ENCODE results near the gene NME1. TPM values are rescaled to one million over a fixed set of nuclear protein-coding genes. Genes with fewer than 3 reads are reported as not detected.
A peak's percentile ranks its signal among the peaks of the same experiment; 100 is the strongest.

The NME1 gene
- total RNA-seq, 2 experiments from 2014 or later: 158 to 221 TPM

GRCh38 chr17:51155416-51155815 lies 2.1 kb downstream of the NME1 start:
- POLR2A ChIA-PET: interaction anchor here (0.6 to 1.7 kb wide), 3 partner anchors 9 to 289 kb away, joined by 3 to 4 read pairs (median 4); partner anchors contain the start of gene TOB1

GRCh38 chr17:51159604-51160003 lies 6.2 kb downstream of the NME1 start:
- intact Hi-C loops (cut with micrococcal nuclease; ENCODE audit: unreplicated experiment): no loop called here
- no peaks in the 10 kb centered on the region for H3K9me2 ChIP-seq (ENCODE audit: insufficient read depth, low read length)
- no peaks in the 10 kb centered on the region for H3K9me3 ChIP-seq (ENCODE audit: low read length)
- POLR2A ChIA-PET: no interaction called here
- no peak overlapping the region for H3K4me2 ChIP-seq (ENCODE audit: low read length)
- H3K4me1 ChIP-seq (ENCODE audit: insufficient read depth, low read length, poor library complexity, severe bottlenecking): peaks cover 12% of the 10 kb centered on the region
- peaks cover 10% of the 10 kb centered on the region; the same call in 1 of the 2 replicates for H4K20me1 ChIP-seq (ENCODE audit: insufficient read depth, low read length)
- no peak for DNase-seq (ENCODE audit: low spot score)
- no peak for TF ChIP-seq EZH2phosphoT487 (IDR thresholded peaks at IDR 0.05; ENCODE audit: borderline replicate concordance, low read depth, low read length)
- TF ChIP-seq CTCF (conservative IDR thresholded peaks at IDR 0.05; ENCODE audit: low read length): no peak
- CTCF ChIA-PET (ENCODE audit: unreplicated experiment): no interaction called here
- peaks cover 44% of the 10 kb centered on the region for H3K79me2 ChIP-seq (ENCODE audit: insufficient read depth, low read depth, low read length)
- peaks cover 86% of the 10 kb centered on the region for H3K36me3 ChIP-seq (ENCODE audit: insufficient read depth, low read length)
- no peak overlapping the region for H3K4me3 ChIP-seq (ENCODE audit: low read depth, low read length, poor library complexity, severe bottlenecking)
- BruUV-seq (replicated peaks): no TSS peak
- no peak overlapping the region for H3K27ac ChIP-seq (ENCODE audit: low read depth, low read length, poor library complexity, severe bottlenecking)
- no peak overlapping the region for H2AFZ ChIP-seq (ENCODE audit: low read length)

More at GRCh38 chr17:51155416-51155815, 2.1 kb downstream of the NME1 start:
- Histone ChIP-seq H3K9me2 (ENCODE audit: insufficient read depth, low read length) (no peaks in the 10 kb centered on the region), H3K9me3 (ENCODE audit: low read length) (no peaks in the 10 kb centered on the region), H3K4me3 (ENCODE audit: low read depth, low read length, poor library complexity, severe bottlenecking) (peak overlapping the region; percentile 91), H3K4me2 (ENCODE audit: low read length) (peak overlapping the region; percentile 90), H3K36me3 (ENCODE audit: insufficient read depth, low read length) (peaks cover 56% of the 10 kb centered on the region), H3K27ac (ENCODE audit: low read depth, low read length, poor library complexity, severe bottlenecking) (no peak overlapping the region), H3K79me2 (ENCODE audit: insufficient read depth, low read depth, low read length) (peaks cover 55% of the 10 kb centered on the region), H4K20me1 (ENCODE audit: insufficient read depth, low read length) (peaks cover 10% of the 10 kb centered on the region; the same call in 1 of the 2 replicates), H3K4me1 (ENCODE audit: insufficient read depth, low read length, poor library complexity, severe bottlenecking) (peaks cover 21% of the 10 kb centered on the region), H2AFZ (ENCODE audit: low read length) (no peak overlapping the region)
- no peak for DNase-seq (ENCODE audit: low spot score)
- CTCF ChIA-PET (ENCODE audit: unreplicated experiment): no interaction called here
- intact Hi-C loops (cut with micrococcal nuclease; ENCODE audit: unreplicated experiment): no loop called here
- no peak for TF ChIP-seq CTCF (conservative IDR thresholded peaks at IDR 0.05; ENCODE audit: low read length)
- no peak for TF ChIP-seq EZH2phosphoT487 (IDR thresholded peaks at IDR 0.05; ENCODE audit: borderline replicate concordance, low read depth, low read length)
- no TSS peak for BruUV-seq (replicated peaks)

- Histone ChIP-seq H3K27ac (ENCODE audit: low read depth, low read length, poor library complexity, severe bottlenecking) (no peak overlapping the region), H3K4me3 (ENCODE audit: low read depth, low read length, poor library complexity, severe bottlenecking) (no peak overlapping the region), H3K36me3 (ENCODE audit: insufficient read depth, low read length) (peaks cover 73% of the 10 kb centered on the region), H3K79me2 (ENCODE audit: insufficient read depth, low read depth, low read length) (peaks cover 25% of the 10 kb centered on the region), H3K9me2 (ENCODE audit: insufficient read depth, low read length) (no peaks in the 10 kb centered on the region), H2AFZ (ENCODE audit: low read length) (no peak overlapping the region), H3K9me3 (ENCODE audit: low read length) (no peaks in the 10 kb centered on the region), H3K4me2 (ENCODE audit: low read length) (no peak overlapping the region), H4K20me1 (ENCODE audit: insufficient read depth, low read length) (peaks cover 5% of the 10 kb centered on the region; the same call in 1 of the 2 replicates), H3K4me1 (ENCODE audit: insufficient read depth, low read length, poor library complexity, severe bottlenecking) (peaks cover 10% of the 10 kb centered on the region)
- BruUV-seq (replicated peaks): TSS peak; percentile 57
- POLR2A ChIA-PET: interaction anchor here (1.8 kb wide), 1 partner anchor 8 kb away, joined by 13 read pairs; the partner anchor contains the start of gene NME1
- TF ChIP-seq EZH2phosphoT487 (IDR thresholded peaks at IDR 0.05; ENCODE audit: borderline replicate concordance, low read depth, low read length) (no peak), CTCF (conservative IDR thresholded peaks at IDR 0.05; ENCODE audit: low read length) (no peak)
- intact Hi-C loops (cut with micrococcal nuclease; ENCODE audit: unreplicated experiment): no loop called here
- CTCF ChIA-PET (ENCODE audit: unreplicated experiment): no interaction called here
- DNase-seq (ENCODE audit: low spot score): no peak
Observed at GRCh38 chr17:51161541-51161940, 8.2 kb downstream of the NME1 start.
